22Rv1 (cell line): ENCODE results near the gene DGKB.

Source experiments
- H3K27ac ChIP-seq: fragments of 450-650 bp; 2 replicates; pipeline ENCODE4 v1.5.1; 2017
- ZFX ChIP-seq: fragments of 450-650 bp; IDR thresholded peaks from 2 replicates; pipeline ENCODE4 v1.6.1; 2017; ENCODE audit warnings: antibody characterized with exemption, borderline replicate concordance
- TF ChIP-seq, protein P1 (sequence below): fragments of 450-650 bp; IDR thresholded peaks from 2 replicates; pipeline ENCODE4 v1.5.1; 2017; ENCODE audit warnings: mild to moderate bottlenecking

DGKB gene

GRCh38 chr7:14870394-14870793 is 32.2 kb downstream of the DGKB start:
- TF ChIP-seq, protein P1, sequence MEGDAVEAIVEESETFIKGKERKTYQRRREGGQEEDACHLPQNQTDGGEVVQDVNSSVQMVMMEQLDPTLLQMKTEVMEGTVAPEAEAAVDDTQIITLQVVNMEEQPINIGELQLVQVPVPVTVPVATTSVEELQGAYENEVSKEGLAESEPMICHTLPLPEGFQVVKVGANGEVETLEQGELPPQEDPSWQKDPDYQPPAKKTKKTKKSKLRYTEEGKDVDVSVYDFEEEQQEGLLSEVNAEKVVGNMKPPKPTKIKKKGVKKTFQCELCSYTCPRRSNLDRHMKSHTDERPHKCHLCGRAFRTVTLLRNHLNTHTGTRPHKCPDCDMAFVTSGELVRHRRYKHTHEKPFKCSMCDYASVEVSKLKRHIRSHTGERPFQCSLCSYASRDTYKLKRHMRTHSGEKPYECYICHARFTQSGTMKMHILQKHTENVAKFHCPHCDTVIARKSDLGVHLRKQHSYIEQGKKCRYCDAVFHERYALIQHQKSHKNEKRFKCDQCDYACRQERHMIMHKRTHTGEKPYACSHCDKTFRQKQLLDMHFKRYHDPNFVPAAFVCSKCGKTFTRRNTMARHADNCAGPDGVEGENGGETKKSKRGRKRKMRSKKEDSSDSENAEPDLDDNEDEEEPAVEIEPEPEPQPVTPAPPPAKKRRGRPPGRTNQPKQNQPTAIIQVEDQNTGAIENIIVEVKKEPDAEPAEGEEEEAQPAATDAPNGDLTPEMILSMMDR = no peak
- no peak for TF ChIP-seq ZFX
- H3K27ac ChIP-seq = no peak overlapping the region

- H3K27ac ChIP-seq = no peak overlapping the region
- no peak for TF ChIP-seq ZFX
- TF ChIP-seq, protein P1 = no peak
Observed at GRCh38 chr7:14868937-14869336, 33.6 kb downstream of the DGKB start.

DNA sequence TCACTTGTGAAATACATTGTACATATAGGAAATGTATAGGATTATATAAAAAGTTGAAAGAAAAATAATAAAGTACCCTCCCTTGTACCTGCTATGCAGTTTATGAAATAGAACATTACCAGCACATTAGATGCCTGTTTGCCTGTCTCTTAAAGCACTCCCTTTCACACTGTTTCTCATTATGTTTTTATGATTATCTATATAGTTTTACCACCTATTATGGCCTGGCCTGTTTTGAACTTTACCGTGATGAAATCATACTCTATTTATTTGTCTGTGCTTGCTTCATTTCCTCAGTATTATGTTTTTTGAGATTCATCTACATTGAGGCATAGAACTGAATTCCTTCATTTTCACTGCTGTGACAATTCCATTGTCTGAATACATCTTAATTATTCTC is 41.1 kb downstream of the DGKB start:
- H3K27ac ChIP-seq = no peak overlapping the region
- TF ChIP-seq, protein P1 = no peak
- no peak for TF ChIP-seq ZFX

GRCh38 chr7:14859267-14859666 is 43.3 kb downstream of the DGKB start:
- no peak for TF ChIP-seq ZFX
- TF ChIP-seq, protein P1 = no peak
- no peak overlapping the region for H3K27ac ChIP-seq

DNA sequence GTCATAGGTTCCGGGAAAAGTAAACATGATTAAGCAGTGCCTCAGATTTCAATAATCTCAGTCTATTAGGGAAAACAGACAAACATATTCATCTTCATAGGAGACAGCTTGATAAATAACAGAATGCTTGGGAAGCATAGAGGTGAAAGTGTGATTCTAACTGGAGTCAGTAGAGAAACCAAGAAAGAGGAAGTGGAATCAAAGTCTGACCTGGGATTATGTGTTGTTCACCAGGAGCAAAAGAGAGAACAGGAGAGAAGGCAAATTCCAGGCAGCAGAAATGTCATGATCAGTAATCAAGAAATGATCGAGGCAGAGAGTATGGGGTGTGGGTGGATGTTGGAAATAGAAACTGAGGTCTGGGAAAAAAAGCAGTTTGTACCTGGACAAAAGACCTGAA is 43.7 kb downstream of the DGKB start:
- TF ChIP-seq, protein P1 = no peak
- no peak for TF ChIP-seq ZFX
- H3K27ac ChIP-seq = no peak overlapping the region

- TF ChIP-seq, protein P1 = no peak
- TF ChIP-seq ZFX = no peak
- H3K27ac ChIP-seq = no peak overlapping the region
Observed at GRCh38 chr7:14858410-14858809, 44.1 kb downstream of the DGKB start.

GRCh38 chr7:14855033-14855794 is 47.3 kb downstream of the DGKB start:
- no peak overlapping the region for H3K27ac ChIP-seq
- TF ChIP-seq ZFX = no peak
- TF ChIP-seq, protein P1 = no peak
